HG03025 (cell line): Measurements from ENCODE around the gene C2orf42.
"Not testable (repeated sequence)": the region's sequence is repeated elsewhere in the genome, so short reads cannot be mapped to it uniquely, and the experiment has no call there.

Source experiments
- ATAC-seq: cut with Tn5 transposase; IDR thresholded peaks from one replicate; pipeline ENCODE4 v1.9.1; 2021; ENCODE audit warnings: mild to moderate bottlenecking, moderate library complexity; ENCODE audit not compliant: unreplicated experiment, low FRiP score

Gene C2orf42

GRCh38 chr2:70190418-70191243 lies at the start of gene C2orf42:
Gene C2orf42, minus strand, starts transcription at chr2:70191019. Its CDS starts 9,034 bp downstream, at chr2:70181985.
- peak; percentile 75 for ATAC-seq

GRCh38 chr2:70240599-70240998 lies 49.8 kb upstream of the C2orf42 start:
- ATAC-seq, result no peak

GRCh38 chr2:70233926-70234325 lies 43.1 kb upstream of the C2orf42 start:
- ATAC-seq, result no peak

GRCh38 chr2:70226781-70227180 lies 36.0 kb upstream of the C2orf42 start:
- ATAC-seq, result no peak

GRCh38 chr2:70223305-70223704 lies 32.5 kb upstream of the C2orf42 start:
- not testable (repeated sequence) for ATAC-seq

GRCh38 chr2:70214953-70215549 lies 24.2 kb upstream of the C2orf42 start:
- ATAC-seq, result no peak

GRCh38 chr2:70214365-70214764 lies 23.5 kb upstream of the C2orf42 start:
- no peak for ATAC-seq

GRCh38 chr2:70212298-70212932 lies 21.6 kb upstream of the C2orf42 start:
- ATAC-seq, result no peak

GRCh38 chr2:70211595-70211994 lies 20.8 kb upstream of the C2orf42 start:
- no peak for ATAC-seq

- ATAC-seq, result no peak
Measured at GRCh38 chr2:70204452-70204851, 13.6 kb upstream of the C2orf42 start.

- no peak for ATAC-seq
Measured at GRCh38 chr2:70203086-70203485, 12.3 kb upstream of the C2orf42 start.

- ATAC-seq, result no peak
Measured at GRCh38 chr2:70202236-70202806, 11.5 kb upstream of the C2orf42 start.

- ATAC-seq, result no peak
Measured at GRCh38 chr2:70201831-70202230, 11.0 kb upstream of the C2orf42 start.

GRCh38 chr2:70201225-70201768 lies 10.5 kb upstream of the C2orf42 start:
- ATAC-seq, result no peak

- ATAC-seq, result no peak
Measured at GRCh38 chr2:70199320-70199864, 8.6 kb upstream of the C2orf42 start.

- no peak for ATAC-seq
Measured at GRCh38 chr2:70192516-70192915, 1.7 kb upstream of the C2orf42 start.

GRCh38 chr2:70191244-70191735 lies 471 bp upstream of the C2orf42 start:
- ATAC-seq, result no peak

GRCh38 chr2:70188460-70188859 lies 2.4 kb downstream of the C2orf42 start:
- no peak for ATAC-seq

- not testable (repeated sequence) for ATAC-seq
Measured at GRCh38 chr2:70187170-70187569, 3.6 kb downstream of the C2orf42 start.

- no peak for ATAC-seq
Measured at GRCh38 chr2:70182689-70183088, 8.1 kb downstream of the C2orf42 start.
